Dedifferentiated amniotic fluid mesenchymal stem cell (primary cell): Measurements from ENCODE around the gene CSNK1E.
A peak's percentile ranks its signal among the peaks of the same experiment; 100 is the strongest.
"Not testable (repeated sequence)": the region's sequence is repeated elsewhere in the genome, so short reads cannot be mapped to it uniquely, and the experiment has no call there.

Experiments
- DNase-seq: peaks from one replicate; pipeline ENCODE4 v3.0.0-alpha.2; 2016; ENCODE audit errors: extremely low spot score

Gene CSNK1E

DNA sequence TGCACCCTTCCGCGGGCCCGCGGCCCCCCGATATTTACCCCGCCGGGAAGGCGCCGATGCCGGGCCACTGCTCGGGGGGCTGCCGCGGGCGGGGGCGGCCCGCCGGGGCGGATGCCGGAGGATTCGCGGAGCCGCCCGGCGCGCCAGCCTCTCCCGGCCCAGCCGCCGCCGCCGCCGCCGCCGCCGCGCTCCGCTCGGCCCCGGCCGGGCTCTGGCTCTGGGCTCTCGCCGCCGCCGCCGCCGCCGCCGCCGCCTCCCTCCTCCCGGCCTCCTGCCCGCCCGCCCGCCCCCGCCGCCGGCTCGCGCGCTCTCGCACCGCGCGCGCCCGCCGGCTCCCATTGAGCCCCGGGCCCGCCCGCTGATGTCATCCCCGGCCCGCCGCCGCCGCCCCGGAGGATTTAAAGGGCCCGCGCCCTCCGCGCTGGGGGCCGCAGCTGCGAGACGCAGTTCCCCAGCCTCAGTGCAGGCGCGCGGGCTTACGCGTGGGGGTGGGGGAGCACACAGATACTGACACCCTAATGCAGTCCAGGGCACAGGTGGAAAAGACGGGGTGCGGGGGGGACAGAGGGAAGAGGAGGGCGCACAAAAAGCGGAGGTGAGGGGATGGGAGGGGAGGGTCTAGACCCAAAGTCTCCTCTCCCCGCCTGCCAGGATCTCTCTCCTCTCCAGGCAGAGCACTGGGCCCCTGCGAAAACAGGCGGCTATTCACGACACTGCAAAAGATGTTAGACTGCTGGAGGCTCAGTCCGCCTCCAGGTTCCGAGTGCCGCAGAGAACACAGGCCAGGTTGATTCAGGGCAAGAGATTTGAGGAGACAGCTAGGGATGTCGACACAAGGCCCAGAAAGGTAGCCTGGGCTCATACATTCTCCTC is at the start of gene CSNK1E:
Gene CSNK1E, minus strand, starts transcription at position 312 of the 873 bp plus-strand sequence. CDS start 3,276 bp downstream, outside the sequence.
- DNase-seq: peak; percentile 34

DNA sequence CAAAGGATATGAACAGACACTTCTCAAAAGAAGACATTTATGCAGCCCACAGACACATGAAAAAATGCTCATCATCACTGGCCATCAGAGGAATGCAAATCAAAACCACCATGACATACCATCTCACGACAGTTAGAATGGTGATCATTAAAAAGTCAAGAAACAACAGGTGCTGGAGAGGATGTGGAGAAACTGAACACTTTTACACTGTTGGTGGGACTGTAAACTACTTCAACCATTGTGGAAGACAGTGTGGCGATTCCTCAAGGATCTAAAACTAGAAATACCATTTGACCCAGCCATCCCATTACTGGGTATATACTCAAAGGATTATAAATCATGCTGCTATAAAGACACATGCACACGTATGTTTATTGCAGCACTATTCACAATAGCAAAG is 48.6 kb upstream of the CSNK1E start:
- DNase-seq: not testable (repeated sequence)

DNA sequence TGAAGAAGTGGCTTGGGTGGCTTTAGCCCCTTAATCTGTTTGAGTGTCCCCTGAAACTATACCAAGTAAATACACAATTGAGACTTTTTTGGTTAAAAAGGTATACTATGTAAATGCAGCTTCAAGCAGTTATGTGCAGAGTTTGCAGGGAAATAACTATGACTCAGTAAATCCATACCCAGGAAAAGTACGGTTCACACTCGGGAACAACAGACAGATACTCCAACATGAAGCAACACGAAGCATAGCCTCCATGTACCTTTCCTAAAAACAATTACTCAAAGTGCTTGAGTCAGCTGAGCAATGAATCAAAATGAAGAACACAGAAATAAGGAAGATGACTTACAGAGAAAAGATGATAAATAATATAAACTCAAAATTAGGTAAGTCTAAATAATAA is 47.9 kb upstream of the CSNK1E start:
- DNase-seq: not testable (repeated sequence)

DNA sequence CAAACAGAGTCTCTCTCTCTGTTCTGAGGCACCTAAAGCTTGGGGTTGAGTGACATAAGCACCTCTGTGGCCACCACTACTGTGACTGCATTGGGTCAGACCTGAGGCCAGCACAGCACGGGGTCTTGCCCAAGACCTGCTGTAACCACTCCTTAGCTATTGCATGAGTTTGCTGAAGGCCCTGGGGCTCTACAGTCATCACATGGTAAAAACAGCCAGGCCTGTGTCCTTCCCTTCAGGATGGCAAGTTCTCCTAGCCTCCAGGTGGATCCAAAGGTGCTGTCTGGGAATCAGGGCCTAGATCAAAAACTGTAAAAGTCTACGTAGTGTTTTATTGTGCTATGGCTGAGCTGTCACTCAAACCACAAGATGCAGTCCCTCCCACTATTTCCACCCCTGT is 43.3 kb upstream of the CSNK1E start:
- not testable (repeated sequence) for DNase-seq

DNA sequence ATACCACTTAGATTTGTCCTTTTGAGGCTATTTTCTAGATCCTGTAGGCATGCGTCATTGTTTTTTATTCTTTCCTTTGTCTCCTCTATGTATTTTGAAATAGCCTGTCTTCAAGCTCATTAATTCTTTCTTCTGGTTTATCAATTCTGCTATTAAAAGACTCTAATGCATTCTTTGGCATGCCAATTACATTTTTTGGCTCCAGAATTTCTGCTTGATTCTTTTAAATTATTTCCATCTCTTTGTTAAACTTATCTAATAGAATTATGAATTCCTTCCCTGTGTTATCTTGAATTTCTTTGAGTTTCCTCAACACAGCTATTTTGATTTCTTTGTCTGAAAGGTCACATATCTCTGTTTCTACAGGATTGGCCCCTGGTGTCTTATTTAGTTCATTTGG is 42.6 kb upstream of the CSNK1E start:
- DNase-seq: not testable (repeated sequence)

DNA sequence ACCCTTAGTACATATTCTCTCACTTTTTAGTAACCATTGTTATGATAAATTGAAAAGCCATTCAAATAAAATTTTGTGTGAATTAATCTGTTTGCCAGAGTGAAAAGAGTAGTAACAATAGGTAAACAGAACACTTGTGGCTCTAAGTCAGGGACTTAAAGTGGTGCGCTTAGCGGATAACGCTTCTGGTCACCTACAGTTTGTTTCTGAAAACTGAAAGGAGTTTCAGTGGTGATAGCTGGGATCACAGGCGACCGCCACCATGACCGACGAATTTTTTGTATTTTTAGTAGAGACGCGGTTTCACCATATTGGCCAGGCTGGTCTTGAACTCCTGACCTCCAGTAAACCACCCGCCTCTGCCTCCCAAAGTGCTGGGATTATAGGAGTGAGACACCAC is 40.7 kb upstream of the CSNK1E start:
- DNase-seq: not testable (repeated sequence)

DNA sequence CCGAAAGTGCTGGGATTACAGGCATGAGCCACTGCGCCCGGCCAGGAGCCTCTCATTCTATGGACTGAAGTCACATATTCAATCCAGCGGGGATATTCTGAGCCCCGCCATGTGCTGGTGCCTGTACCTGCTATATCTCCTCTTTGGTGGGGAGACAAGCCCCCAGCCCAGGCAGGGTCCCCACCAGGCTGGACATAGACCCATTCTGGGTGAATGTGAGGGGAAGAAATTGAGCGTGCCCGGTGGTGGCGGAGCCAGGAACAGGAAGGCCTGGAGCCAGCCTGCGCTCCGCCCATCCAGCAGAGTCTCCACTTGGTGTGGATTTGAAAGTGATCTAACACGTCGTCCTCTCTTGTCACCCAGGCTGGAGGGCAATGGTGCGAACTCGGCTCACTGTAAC is 38.0 kb upstream of the CSNK1E start:
- no peak for DNase-seq

DNA sequence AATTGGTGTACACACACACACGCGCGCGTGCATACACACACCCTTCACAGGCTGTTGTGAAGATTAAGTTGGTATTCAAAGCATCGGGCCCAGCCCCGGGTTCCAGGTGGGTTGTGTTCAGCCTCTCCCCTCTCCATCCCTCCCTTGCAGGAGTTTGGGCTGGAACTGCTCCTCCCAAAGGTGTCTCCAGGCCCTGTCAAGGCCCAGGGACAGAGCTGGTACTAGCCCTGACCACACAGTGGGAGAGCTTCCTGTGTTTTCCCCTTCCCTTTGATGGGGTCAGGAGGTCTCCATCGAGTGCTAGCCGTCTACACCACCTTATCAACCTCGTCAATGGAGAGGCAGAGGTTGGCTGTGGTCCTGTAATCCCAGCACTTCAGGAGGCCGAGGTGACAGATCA is 36.5 kb upstream of the CSNK1E start:
- DNase-seq: no peak

DNA sequence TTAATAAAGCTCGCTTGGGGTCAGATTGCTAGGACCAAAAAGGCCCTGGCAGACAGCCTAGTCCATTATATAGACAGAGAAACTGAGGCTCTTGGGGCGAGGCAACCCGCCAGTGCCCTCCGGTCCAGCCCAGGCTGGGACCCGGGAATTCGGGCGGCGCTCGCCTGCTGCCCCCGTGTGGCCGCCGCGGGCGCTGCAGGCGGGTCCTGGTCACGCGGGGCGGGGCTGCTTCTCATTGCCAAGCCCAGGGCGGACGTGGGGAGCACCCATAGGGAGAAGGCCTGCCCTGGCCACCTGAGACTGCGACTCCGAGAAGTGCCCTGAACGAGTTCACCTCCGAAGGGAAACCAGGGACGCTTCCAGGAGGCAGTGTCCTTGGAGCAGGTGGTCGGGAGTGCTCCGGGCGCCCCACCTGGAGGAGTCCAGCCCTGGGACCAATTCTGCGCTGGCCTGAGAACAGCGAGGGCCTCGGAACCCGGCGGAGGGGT is 36.0 kb upstream of the CSNK1E start:
- DNase-seq: no peak

DNA sequence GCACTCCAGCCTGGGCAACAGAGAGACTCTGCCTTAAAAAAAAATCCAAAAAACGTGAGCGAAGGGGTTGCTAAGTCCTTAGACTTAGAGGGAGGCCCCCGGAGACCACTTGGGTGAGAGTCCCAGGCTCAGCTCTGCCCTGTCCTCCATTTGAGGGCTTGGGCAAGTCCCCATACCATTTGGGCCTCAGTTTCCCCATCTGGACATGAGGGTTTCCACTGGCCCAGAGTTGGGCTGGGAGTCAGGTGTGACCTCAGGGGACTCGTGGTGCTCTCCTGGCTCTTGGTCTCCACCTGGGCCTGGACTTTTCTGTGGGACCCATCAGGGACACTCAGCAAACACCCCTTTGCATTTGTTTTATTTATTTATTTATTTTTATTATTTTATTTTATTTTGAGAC is 35.2 kb upstream of the CSNK1E start:
- no peak for DNase-seq

DNA sequence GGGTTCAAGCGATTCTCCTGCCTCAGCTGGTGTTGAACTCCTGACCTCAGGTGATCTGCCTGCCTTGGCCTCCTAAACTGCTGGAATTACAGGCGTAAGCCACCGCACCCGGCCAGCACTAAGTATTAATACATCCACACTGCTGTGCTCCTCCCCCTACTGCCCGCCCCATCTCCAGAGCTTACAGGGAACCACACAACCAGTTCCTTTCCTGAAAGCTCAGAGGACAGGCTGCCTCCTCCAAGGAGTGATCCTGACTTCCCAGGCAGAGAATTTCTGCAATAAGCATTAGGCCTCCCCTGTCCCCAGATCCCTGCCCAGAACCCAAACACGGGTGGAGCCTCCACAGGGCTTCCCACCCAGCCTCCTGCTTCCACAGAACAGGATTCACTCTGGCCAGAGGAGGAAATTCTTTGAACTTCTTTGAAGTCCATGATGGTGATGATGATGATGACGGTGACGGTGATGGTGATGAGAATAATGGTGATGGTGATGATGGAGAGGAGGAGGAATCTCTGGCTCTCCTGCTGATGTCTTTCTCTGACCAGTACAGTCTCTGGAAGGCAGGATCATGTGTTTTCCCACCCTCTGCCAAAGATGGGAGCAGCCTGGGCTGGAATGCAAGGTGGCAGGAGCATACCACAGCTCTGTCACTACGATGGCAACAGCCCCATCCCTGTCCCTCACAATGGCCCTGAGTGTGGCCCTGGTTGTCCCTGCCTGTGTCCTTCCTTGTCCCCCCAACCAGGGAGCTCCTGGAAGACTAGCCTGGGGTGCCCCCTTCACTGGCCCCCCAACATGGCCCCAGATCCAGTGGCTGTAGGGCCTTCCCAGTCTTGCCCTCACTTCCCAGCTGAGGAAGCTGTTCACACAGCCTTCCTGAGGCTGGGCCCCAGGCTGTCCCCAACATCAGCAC is 33.5 kb upstream of the CSNK1E start:
- no peak for DNase-seq

DNA sequence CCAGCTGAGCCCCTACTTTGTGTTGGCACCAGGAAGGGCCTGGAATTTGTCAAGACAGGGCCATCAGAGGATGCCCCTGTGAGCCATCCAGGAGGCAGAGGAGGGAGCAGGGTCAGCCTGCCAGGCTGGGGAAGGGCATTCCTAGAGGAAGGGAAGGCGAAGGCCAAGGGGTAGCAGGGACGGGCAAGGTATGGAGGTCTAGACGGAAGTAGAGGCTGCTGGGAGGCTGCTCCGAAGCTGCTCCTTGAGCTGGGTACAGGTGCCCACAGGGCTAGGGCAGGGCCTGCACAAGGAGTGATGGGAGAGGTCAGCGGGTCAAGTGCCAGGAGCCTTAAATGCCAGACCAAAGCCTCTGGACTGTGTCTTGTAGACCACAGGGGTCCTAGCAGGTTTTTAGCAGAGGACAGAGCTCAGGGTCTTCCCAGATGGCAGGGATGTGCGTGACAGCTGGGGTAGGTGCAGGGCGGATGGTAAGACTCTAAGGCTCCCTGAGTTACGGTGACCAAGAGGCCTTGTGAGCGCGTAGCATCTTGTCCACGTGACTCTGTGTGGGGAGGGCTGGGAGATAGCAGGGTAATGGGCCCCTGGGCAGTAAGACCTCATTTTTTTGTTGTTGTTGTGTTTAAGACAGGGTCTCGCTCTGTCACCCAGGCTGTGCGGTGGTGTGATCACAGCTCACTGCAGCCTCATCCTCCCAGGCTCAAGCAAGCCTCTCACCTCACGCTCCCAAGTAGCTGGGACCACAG is 31.7 kb upstream of the CSNK1E start:
- no peak for DNase-seq

DNA sequence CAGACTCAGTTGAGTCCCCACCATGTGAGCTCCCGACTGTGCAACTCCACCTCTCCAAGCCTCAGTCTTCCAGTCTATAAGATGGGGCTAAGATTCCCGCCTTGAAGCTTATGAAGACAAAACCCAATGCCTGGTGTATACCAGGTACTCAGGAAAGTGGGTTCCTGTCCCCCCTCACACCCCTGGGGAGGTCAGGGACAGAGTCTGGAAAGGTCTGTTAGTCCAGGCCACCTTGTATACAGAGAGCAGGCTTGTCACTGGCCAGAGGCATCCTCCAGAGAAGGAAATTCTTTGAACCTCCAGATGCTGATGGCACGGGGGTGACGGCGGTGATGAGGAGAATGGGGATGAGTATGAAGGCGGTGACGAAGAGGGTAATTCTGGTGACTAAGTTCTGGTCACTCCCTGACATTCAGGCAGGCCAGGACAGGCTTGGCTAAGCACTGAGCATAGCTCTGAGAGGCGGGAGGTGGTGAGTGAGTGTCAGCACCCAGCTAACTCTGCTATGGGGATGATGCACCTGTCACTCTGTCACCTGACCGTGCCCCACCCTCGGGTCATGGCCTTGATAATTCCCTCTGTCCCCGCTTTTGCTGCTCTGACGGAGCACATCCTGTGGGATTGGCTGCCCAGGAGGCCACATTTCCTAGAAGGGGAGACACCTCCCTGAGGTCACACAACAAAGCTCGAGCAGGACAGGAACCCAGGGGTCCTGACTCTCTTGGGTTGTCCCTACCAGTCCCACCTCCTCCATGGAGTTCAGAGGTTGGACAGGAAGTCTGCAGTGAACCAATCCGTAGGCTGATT is 30.9 kb upstream of the CSNK1E start:
- DNase-seq: no peak

DNA sequence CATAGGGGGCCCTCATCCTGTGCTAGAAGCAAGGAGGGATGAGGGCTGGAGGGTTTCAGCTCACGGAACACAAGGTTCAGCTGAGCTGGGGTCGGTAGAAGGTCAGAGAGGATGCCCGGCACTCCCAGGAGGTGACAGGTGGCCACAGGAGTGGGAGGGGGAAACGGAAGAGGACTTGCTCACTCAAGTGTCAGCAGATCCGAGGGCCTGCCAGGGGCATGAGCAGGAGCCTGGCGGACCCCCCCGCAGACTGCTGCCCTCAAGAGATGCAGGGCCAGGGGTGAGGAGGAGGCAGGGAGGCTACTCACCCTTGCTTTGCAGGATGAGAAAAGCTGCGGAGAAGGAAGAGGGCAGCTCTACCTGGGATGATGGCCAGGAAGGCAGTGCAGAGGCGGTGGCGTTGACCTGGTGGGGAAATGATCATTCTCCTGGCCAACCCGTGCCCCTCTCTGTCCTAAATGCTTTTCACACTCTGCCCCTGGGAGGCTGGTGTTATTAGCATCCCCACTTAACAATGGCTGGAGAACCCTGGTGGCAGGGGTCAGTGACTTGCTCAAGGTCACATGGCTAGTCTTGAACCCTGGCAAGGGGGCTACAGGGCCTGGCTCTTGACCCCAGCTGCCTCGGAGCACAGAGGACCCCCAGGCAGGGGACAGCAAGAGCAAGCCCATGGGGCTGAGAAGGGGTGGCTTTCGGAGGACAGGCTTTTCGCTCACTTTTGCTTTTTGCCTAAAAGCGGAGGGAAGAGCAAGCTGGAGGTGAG is 30.1 kb upstream of the CSNK1E start:
- no peak for DNase-seq

DNA sequence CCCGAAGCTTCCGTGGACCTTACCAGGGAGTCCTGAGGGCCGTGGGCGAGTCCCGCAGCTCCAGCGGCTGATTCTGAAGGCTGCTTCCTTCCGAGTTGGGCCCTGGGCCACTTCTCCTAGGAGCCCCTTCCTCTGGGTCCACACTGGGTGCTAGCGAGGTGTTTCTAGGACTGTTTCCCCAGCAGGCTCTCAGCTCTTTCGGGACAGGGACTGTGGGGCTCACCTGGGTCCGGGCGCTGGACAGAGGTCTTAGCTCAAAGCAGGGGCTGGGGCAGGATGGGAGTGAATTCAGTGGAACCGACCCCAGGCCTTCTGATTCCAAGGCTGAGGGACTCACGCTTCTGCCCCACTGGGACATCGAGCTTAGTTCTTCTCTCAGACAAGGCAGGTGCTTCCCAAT is 29.3 kb upstream of the CSNK1E start:
- DNase-seq: no peak

DNA sequence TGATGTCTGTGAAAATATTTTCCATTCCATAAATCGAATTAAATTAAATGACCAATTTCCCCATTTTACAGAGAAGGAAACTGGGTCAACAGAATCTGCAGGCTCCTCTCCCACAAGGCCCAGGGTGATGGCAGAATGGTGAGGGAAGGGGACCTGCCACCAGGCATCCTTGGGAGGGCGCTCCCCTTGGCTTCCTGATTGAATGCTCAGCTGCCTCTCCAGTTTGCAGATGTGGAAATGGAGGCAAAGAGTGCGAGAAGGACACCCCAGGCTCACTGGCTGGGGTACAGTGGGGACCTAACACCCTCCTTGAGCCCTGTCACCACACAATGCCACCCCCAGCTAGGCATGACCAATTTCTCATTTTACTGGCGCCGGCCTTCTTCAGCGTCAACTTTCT is 28.5 kb upstream of the CSNK1E start:
- no peak for DNase-seq

DNA sequence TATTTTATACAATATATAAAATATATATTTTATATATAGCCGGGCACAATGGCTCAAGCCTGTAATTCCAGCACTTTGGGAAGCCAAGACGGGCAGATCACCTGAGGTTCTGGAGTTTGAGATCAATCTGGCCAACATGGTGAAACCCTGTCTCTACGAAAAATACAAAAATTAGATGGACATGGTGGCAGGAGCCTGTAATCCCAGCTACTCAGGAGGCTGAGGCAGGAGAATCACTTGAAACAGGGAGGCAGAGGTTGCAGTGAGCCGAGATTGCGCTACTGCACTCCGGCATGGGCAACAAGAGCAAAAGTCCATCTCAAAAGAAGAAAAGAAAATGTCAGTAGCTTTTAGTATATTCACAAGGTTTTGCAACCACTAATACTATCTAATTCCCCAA is 22.7 kb upstream of the CSNK1E start:
- DNase-seq: not testable (repeated sequence)

DNA sequence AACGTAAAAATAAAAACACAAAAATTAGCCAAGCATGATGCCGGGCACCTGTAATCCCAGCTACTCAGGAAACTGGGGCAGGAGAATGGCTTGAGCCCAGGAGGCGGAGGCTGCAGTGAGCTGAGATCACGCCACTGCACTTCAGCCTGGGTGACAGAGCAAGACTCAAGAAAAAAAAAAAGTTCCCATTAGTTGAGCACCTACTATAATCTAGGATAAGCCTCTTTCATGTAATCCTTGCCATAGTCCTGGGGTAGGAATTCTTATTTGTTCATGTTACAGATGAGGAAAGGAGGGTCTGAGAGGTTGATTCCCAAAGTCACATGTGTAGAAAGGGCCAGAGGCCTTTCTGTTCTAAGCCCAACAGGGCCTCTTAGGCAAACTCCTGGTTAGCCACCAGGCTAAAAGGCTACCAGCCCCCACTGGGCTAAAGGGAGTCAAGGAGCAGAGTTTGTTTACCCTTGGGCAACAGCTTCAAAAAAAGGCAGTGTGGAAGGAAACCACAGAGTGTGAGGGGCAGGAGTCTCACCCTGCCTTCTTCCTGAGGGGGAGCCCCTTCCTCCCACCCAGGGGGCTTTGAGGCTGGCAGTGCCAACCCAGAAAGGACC is 21.6 kb upstream of the CSNK1E start:
- no peak for DNase-seq

DNA sequence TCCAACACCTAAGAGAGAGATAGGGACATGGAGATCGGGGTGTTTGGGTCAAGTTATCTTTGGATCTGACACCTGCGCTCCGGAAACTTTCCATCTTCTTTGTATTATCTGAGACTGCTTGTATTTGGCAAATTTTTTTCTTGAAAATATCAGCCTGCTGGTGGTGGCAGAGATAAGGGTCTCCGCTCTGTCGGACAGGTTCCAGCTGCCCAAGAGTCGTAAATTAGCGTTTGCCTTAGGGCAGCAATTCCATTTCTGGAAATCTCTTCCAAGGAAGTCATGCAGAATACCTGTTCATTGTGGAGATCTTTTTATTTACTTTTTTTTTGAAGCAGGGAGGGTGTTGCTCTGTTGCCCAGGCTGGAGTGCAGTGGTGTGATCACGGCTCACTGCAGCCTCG is 19.5 kb upstream of the CSNK1E start:
- DNase-seq: no peak

DNA sequence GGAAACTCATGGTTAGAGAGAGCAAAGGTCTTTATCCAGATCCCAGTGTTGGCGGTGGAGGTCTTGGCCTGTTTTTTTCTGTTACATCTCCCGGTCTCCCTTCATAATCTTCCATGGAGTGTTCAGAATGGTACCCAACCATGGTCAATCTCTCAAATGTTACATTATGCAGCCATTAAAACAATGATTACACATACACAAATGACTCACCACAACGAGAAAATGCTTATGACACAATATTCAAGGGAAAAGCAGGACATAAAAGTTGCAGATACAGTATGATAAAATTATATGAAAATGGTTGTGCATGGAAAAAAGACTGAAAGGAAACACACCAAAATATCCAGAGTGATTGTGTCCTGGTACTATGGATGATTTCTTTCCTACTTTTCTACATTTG is 17.8 kb upstream of the CSNK1E start:
- DNase-seq: no peak
